ENCODE data around the gene ZCCHC7. TPM values are rescaled to one million over a fixed set of nuclear protein-coding genes. Genes with fewer than 3 reads are reported as not detected.

The ZCCHC7 gene
- total RNA-seq, 4 donors from 2014 or later, result 13.8 to 24.6 (median 18.5) TPM

DNA sequence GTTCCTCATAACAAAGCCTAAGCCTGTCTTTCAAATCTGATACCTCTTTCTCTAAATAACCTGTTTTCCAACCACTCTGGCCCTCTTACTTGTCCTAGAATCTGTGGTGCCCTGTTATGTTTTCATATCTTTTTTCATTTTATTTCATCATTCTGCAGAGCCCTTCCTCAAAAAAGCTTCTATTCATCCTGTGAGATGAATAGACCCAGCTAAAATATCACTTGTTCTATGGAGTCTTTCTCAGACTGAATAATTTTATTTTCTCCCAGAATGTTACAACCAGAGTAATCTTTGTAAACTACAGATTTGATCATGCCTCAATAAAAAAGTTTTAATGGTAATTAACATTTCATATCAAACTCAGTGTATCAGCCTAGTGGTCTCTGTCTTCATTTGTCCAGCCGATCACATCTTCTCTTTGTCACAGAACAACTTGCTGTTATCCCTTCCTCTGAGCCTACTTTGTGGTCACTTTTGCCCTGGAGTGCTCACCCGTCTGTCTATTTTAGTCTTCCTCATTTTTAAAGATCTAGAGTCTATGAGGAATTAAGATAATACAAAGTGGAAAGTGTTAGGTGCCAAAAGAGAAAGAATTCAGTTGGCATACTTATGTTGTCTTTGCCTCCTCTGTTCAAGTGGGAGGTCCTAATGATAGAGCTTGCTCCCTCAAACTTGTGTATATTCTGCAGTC lies 77.8 kb downstream of the ZCCHC7 start:
- TF ChIP-seq, protein P1, sequence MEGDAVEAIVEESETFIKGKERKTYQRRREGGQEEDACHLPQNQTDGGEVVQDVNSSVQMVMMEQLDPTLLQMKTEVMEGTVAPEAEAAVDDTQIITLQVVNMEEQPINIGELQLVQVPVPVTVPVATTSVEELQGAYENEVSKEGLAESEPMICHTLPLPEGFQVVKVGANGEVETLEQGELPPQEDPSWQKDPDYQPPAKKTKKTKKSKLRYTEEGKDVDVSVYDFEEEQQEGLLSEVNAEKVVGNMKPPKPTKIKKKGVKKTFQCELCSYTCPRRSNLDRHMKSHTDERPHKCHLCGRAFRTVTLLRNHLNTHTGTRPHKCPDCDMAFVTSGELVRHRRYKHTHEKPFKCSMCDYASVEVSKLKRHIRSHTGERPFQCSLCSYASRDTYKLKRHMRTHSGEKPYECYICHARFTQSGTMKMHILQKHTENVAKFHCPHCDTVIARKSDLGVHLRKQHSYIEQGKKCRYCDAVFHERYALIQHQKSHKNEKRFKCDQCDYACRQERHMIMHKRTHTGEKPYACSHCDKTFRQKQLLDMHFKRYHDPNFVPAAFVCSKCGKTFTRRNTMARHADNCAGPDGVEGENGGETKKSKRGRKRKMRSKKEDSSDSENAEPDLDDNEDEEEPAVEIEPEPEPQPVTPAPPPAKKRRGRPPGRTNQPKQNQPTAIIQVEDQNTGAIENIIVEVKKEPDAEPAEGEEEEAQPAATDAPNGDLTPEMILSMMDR (IDR thresholded peaks at IDR 0.05; ENCODE audit: low read depth), result no peak

DNA sequence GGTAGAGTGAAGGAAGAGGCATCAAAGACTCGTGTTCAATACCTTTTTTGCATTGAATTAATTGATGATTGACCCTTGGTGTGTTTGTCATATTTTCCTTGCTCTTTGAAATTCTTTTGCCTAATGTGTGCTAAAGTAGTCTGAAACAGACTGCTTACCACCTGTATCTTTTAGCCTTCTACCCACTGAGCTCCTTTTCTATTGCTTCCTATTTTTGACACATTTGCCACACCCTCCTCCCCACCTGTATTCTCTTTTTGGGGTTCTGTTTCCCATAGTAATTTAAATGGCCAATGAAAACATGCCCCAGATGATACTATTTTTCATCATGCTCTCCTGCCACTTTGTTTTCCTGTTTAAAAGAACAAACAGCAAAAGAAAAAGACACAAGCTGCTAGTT lies 78.5 kb downstream of the ZCCHC7 start:
- TF ChIP-seq, protein P1 (IDR thresholded peaks at IDR 0.05; ENCODE audit: low read depth), result no peak

DNA sequence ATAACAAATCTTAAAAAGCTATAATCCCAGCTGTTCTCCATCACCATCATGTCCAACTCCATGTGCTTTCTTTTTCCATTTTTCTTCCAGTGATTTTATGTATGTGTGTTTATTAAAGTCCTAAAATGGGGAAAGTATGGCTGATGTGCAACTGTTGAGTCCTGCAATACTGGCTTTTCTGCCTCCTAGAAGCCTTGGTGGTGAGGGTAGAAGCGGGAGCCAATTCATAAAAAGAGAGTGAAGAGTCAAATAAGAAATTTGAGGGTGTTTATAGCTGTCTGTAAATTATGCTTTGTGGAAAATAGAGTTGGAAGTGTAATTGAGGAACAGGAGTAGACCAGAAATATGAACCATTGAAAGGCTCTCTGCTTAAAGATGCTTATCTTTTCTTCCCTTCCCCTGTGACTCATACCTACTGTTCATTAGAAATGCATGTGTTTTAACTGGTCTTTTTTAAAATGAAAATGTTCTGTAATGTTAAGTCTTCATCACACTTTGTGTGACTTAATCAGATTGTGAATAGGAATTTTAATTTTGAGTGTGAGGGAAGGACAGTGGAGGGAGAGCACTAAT lies 80.1 kb downstream of the ZCCHC7 start:
- TF ChIP-seq, protein P1 (IDR thresholded peaks at IDR 0.05; ENCODE audit: low read depth), result no peak

DNA sequence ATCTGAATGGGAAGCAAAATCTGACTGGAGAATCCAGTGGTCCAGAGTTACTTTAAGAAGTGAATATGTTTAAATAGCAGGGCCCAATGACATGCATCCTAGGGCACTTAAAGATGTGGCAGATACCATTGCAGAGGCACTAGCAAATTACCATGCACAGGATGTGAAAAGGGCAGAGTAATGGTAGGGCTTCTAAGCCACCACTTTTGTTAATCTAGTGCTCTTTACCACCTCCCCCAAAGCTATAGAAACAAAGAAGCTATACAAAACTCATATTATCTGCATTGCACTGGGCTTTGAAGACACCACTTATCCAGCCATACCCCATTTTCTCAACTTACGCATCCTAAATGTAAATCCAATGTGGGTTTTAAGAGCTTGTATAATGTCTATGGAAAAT lies 81.2 kb downstream of the ZCCHC7 start:
- TF ChIP-seq, protein P1 (IDR thresholded peaks at IDR 0.05; ENCODE audit: low read depth), result no peak

DNA sequence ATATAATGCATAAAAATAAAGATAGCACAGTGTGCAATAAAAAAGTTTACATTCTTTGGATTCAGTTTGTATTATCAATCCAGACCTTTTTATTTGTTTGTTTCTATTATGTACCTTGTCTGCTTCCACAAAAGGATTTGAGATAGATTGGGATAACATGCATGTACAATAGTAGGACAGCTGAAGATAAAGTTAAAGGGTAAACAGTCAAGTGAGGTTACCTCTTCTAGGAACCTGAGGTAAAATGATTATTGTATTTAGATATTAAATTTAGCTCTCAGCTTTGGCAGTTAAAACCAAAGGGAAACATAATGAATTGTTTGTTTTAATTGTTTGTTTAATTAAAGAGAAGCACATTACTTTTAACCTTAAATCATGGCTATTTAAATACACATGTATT lies 81.7 kb downstream of the ZCCHC7 start:
- TF ChIP-seq, protein P1 (IDR thresholded peaks at IDR 0.05; ENCODE audit: low read depth), result no peak

DNA sequence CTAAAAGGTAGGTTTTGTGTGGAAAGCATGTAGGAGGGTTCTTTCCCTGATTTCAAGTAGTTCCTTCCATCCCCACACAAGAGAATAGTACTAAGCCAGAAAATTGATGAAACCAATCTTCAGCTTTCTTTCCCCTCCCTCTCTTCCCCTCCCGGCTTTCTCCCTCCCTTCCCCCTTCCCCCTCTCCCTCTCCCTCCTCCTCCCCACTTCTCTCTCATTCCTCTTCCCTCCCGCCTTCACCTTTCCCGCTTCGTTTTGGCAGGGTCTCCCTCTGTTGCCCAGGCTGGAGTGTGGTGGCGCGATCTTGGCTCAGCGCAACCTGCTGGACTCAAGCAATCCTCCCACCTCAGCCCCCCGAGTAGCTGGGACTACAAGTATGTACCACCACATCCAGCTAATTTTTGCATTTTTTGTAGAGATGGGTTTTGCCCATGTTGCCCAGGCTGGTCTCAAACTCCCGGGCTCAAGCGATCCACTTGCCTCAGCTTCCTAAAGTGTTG lies 85.8 kb downstream of the ZCCHC7 start:
- TF ChIP-seq, protein P1 (IDR thresholded peaks at IDR 0.05; ENCODE audit: low read depth), result no peak

DNA sequence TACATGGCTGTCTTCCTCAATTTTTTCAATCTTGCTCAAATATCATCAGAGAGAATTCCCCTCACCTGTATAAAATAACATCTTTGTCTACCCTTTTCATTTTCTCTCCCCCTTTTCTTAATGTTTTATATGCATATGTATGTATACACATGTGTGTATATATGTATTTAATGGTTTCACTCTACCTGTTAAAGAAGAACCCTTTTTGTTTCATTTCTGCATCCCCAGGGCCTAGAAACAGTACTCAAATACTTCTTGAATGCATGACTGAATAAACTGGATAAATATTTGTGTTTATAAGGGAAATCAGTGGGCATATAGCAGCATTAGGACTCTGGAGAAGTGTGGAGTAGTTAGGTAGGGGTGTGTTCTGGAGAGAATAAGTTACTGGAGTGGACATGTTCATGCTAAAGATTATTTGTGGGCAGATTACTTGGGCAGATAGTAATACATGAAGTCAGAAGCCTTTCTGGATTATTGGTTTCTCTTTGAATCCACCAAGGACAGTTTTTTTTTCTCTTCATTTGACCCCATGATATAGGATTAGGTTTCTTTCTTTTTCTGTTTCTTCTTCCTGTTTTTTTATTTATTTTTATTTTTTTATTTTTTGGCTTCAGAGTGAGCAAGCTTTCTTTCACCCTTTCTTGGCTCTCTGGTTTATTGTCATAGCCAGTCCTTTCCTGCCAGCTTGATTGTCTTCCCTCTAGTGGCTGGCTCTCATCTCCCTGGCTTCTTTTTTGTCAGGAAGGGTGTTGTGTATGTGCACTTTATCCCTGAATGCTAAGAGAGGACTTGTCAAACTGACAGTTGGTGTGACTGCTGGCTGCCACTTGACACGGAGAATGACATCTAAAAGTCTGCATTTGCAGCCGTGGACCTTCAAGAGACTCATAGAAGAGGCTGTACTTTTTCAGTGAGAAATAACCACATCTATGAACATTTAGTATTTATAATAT lies 89.3 kb downstream of the ZCCHC7 start:
- TF ChIP-seq, protein P1 (IDR thresholded peaks at IDR 0.05; ENCODE audit: low read depth), result no peak

All from subcutaneous adipose tissue (tissue), 4 donors.